ENCODE results near the gene SPATA24.
"Not testable (repeated sequence)": the region's sequence is repeated elsewhere in the genome, so short reads cannot be mapped to it uniquely, and the experiment has no call there.

SPATA24 gene

DNA sequence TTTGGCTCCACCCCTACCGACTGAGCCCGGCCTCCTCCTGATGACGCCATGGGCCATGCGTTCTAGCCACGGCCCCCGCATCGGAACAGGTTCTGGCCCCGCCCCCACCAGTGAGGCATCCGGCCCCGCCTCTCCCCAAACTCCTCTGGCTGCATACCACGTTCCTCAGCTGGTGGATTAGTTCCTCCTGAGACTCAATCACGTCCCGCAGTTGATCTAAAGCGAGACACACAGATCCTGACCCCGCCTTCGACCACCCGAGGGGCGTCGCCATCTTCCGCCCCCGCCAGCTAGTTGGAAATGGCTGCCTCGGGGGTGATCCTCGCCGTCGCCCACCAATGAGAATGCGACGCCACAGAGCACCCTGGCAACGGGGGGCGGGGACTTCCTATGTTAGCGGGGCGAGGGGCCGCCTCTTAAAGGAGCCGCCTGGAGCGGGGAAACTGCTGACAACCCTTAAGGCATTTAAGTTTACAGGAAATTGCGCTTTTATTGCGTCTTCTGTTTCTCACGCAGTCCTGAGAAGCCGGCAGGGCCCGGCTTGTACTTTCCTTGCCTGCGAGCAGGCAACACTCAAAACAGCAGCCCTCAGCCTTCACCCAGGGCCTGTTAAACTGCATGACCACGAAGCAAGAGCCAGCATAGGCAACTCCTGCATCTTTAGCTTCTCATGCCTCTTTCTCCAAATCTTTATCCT, at the start of gene SPATA24:
Gene SPATA24 (minus strand): TSS at position 303 of the 697 bp plus-strand sequence. CDS start 29 bp downstream, at position 274.
- peak; percentile 97 for DNase-seq

DNA sequence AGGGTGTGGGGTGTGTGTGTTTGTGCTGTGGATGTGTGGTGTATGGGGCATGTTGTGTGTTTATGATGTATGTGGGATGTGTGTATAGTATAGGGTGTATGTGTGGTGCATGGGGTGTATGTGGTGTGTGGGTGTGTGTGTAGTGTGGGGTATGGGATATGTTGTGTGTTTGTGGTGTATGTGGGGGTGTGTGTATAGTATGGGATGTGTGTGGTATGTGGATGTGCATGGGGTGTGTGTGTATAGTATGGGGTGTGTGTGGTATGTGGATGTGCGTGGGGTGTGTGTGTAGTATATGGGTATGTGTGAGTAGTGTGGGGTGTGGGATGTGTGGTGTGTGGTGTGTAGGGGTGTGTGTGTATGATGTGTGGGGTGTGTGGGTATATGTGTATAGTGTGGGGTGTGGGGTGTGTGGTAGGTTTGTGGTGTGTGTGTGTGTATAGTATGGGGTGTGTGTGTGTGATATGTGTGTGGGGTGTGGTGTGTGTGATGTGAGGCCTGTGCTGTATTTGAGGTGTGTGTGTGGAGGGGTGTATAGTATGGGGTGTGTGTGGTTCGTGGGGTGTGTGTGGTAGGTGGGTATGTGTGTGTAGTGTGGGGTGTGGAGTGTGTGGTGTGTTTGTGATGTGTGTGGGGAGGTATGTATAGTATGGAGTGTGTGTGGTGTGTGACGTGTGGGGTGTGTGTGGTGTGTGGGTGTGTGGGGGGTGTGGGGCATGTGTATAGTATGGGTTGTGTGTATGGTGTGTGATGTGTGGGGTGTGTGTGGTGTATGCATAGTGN, 48.2 kb upstream of the SPATA24 start:
- DNase-seq = no peak

DNA sequence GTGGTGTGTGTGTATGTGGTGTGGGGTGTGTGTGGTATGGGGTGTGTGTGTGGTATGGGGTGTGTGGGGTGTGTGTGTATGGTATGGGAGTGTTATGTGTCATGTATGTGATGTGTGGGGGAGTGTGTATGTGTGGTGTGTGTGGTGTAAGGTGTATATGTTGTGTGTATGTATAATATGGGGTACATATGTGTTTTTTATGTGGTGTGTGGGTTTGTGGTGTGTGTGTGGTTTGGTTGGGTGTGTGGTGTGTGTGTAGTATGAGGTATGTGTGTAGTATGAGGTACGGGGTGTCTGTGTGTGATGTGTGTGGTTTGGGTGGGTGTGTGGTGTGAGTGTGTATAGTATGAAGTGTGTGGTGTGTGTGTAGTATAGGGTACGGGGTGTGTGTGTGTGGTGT, 47.3 kb upstream of the SPATA24 start:
- no peak for DNase-seq

DNA sequence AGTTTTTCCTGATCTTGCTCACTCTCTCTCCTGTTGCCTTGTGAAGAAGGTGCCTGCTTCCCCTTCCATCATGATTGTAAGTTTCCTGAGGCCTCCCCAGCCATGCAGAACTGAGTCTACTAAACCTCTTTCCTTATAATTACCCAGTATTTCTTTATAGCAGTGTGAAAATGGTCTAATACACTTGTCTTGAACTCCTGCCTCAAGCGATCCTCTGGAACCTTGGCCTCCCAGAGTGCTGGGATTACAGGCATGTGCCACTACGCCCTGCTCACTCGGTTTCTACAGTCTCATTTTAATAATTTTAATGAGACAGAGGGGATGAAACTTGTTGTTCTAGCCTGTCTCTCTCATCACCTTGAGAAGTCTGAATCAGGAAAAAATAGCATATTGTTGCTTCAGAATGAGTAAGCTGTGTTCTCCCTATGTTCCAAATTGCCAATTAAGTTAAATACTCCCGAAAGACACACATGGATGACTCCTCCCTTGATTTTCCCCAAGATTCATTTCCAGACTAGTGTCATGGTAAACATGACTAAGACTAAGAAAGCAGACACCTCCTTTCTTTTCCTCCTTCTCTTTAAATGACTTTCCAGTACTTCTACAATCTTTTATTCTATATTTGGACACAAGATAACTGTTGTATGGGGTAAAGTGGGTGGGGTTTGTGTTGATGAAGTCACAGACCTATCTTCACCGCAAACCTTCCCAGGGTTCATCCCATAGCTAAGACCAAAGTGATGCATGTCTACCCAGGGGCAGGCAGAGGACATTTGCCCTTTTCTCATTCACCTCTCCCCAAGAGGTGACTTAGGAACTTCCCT, 43.3 kb upstream of the SPATA24 start:
- DNase-seq = no peak

- no peak for DNase-seq
Measured at GRCh38 chr5:139445325-139446170, 41.7 kb upstream of the SPATA24 start.

DNA sequence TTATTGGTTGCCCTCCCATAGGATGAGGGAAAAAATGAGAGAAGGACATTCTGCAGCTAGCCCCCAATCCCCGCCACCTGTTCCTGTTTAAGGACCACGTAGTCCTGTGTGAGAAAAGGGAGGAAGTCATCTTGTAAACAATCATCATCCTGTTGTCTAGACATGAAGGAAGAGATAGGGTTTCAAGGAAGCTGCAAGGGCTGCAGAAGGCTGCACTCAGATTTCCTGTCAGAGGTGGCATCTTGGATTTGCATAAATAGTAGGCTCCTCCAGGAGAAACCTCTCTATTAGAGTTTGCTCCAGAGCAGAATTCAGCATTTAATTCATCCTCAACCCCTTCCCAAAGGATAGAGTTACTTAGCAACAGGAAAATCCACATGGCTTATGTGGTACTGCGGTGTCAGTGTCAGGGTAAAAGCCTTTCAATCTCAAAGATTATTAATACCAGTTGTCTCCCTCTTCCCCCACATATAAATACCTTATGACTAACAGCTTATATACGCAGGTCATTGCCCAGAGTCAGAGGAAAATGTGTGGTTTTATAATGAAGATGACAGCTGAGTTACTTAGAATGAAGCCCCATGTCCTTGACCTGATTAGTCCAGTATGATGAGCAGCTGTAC, 40.1 kb upstream of the SPATA24 start:
- no peak for DNase-seq

- DNase-seq = not testable (repeated sequence)
Measured at GRCh38 chr5:139440416-139440815, 36.5 kb upstream of the SPATA24 start.

DNA sequence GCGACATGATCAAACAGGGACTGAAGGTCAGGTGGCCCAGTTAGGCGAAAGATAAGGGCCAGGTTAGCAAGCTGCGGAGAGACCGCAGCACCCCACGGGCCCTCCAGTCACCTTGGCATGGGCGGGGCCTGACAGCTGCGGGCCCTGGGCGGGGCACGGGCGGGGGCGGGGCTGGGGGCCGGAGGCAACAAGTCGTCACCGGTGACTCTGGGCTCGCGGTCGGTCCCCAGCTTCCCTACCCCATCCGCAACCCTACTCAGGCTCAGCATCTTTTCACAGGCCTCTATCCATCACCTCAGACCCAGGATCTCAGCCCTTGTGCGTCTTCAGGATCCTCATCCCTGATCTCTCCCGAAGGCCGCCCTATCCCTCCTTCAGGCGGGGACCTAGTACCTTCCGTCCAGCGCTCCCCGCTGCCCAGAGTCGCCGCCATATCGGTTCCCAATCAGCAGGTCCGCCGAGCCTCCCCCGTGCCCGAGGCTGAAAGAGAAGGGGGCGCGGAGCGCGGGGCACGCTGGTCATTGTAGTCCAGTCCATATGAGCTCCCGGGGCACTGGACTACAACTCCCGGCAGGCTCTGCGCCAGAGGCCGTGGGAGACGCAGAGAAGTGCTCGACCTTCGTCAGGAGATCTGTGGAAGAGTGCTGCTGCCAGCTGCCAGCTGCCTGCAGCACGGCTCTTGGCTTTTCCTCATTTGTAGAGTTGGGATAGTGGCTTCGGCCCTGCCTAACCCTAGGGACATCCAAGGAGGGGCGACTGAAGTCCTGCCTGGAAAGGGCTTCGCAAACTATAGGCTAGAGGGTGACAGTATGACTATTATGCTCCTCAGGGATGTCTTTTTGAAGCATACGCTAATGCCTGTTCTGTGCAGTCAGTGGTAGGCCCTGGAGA, 35.4 kb upstream of the SPATA24 start, which contains the start of gene DNAJC18:
Gene DNAJC18 (minus strand): TSS at position 513 of the 891 bp plus-strand sequence. CDS start 80 bp downstream, at position 433.
- DNase-seq = peak; percentile 88

GRCh38 chr5:139438707-139439012, 34.8 kb upstream of the SPATA24 start:
- DNase-seq = no peak

- no peak for DNase-seq
Measured at GRCh38 chr5:139435676-139436075, 31.8 kb upstream of the SPATA24 start.

- no peak for DNase-seq
Measured at GRCh38 chr5:139431706-139432105, 27.8 kb upstream of the SPATA24 start.

- DNase-seq = no peak
Measured at GRCh38 chr5:139430015-139430414, 26.1 kb upstream of the SPATA24 start.

DNA sequence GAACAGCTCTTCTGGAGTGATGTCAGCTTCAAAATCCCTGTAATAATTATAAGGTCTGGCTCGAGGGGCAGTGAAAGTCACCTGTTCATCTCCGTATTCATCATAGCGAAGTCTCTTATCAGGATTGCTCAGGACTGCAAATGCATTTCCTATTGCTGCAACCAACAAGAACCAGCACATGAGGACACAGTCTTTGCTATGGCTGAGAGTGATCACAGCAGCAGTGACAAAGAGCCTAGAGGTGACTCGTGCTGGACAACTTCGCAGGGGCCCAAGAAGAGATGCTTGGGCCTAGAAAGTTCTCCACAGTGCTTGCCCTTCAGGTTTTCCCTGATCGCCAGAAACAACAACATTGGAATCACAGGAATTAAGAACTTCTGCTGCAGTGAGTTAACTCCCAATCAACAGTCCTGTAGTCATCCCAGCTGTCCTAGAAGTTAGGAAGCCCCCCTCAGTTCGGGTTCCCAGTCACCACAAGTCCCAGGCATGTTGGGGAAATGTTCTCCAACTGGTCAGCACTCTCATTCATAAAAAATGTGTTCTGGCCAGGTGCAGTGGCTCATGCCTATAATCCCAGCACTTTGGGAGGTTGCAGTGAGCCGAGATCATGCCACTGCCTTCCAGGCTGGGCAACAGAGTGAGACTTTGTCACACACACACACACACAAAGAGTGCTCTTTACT, 22.5 kb upstream of the SPATA24 start:
- DNase-seq = no peak

GRCh38 chr5:139425497-139425896, 21.6 kb upstream of the SPATA24 start:
- DNase-seq = no peak

- no peak for DNase-seq
Measured at GRCh38 chr5:139422307-139422893, 18.5 kb upstream of the SPATA24 start.

DNA sequence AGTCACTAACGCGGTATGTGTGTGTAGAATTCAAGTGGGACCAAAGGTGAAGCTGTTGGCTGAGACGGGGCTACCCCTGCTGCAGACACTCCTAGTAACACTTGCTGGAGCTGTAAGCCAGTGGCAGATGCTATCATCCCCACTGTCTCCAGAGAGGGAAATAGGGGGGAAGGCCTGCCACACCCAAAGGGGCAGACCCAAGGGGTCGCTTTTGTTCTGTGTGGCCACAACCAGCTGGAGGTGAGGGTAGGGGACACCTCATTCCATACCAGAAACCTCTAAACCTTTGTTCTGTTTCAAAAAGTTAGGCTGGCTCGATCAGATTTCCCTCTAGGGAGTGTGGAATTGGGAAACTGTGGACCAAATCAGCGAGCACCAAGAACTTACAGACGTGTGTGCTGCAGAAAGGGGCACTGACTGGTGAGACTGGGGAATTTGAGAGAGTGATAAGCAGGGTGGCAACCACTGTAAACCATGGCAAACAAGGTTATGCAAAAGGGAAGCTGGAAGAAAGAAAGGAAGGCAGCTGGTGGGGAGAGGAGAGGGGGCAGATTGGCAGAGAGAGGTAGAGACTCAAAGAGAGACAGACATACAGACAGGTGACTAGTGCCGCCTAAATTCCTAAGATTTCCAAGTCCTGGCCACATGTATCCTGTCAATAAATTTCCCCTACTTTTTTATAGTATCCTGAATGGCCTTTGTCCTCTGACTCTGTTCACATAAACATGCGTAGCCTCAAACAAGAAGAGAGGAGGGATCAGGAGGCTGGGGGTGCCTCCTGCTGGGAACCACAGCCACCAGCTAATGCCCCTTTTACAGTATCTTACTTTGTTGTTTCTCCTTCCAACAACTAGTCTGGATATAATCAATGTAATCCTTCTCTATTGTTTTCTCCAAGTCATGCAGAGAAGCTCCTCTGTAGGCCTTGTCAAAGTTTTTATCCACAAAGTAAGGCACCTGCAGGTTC, 15.6 kb upstream of the SPATA24 start:
- no peak for DNase-seq

GRCh38 chr5:139418793-139419192, 14.9 kb upstream of the SPATA24 start:
- no peak for DNase-seq

- no peak for DNase-seq
Measured at GRCh38 chr5:139417214-139417613, 13.3 kb upstream of the SPATA24 start.

- DNase-seq = no peak
Measured at GRCh38 chr5:139416651-139417050, 12.8 kb upstream of the SPATA24 start.
